ENCODE measurements around the gene PPP3R1.

The PPP3R1 gene

GRCh38 chr2:68294187-68294586 lies 41.9 kb upstream of the PPP3R1 start:
- H3K27ac ChIP-seq (ENCODE audit: low read depth, low read length, poor library complexity, severe bottlenecking): no peak overlapping the region
- H3K4me3 ChIP-seq (ENCODE audit: low read depth, low read length, poor library complexity, severe bottlenecking): no peak overlapping the region
- no peaks in the 10 kb centered on the region for H4K20me1 ChIP-seq (ENCODE audit: insufficient read depth, low read length)
- TF ChIP-seq CTCF (IDR thresholded peaks at IDR 0.05; ENCODE audit: low read length) (no peak), EZH2 (IDR thresholded peaks at IDR 0.05; ENCODE audit: borderline replicate concordance, low read length) (no peak)
- no peaks in the 10 kb centered on the region for H3K9me2 ChIP-seq (ENCODE audit: low read depth, low read length)
- H3K9ac ChIP-seq (ENCODE audit: low read length): no peak overlapping the region
- H2AFZ ChIP-seq (ENCODE audit: low read length): no peak overlapping the region
- no peaks in the 10 kb centered on the region for H3K36me3 ChIP-seq (ENCODE audit: insufficient read depth, low read length)
- H3K4me2 ChIP-seq (ENCODE audit: low read length): no peak overlapping the region
- H3K27me3 ChIP-seq (ENCODE audit: insufficient read depth, low read length): no peaks in the 10 kb centered on the region
- H3K79me2 ChIP-seq (ENCODE audit: insufficient read depth, low read length): no peaks in the 10 kb centered on the region
- peaks cover 7% of the 10 kb centered on the region for H3K4me1 ChIP-seq (ENCODE audit: insufficient read depth, low read length, severe bottlenecking)
- no peaks in the 10 kb centered on the region for H3F3A ChIP-seq (ENCODE audit: insufficient read depth, low read length)
- H3K9me3 ChIP-seq (ENCODE audit: low read length): no peaks in the 10 kb centered on the region

- H3K9me3 ChIP-seq (ENCODE audit: low read length): no peaks in the 10 kb centered on the region
- no peaks in the 10 kb centered on the region for H3K79me2 ChIP-seq (ENCODE audit: insufficient read depth, low read length)
- H3K4me1 ChIP-seq (ENCODE audit: insufficient read depth, low read length, severe bottlenecking): peaks cover 7% of the 10 kb centered on the region
- no peak overlapping the region for H3K27ac ChIP-seq (ENCODE audit: low read depth, low read length, poor library complexity, severe bottlenecking)
- no peak overlapping the region for H3K9ac ChIP-seq (ENCODE audit: low read length)
- no peaks in the 10 kb centered on the region for H3F3A ChIP-seq (ENCODE audit: insufficient read depth, low read length)
- no peaks in the 10 kb centered on the region for H3K9me2 ChIP-seq (ENCODE audit: low read depth, low read length)
- H3K4me3 ChIP-seq (ENCODE audit: low read depth, low read length, poor library complexity, severe bottlenecking): no peak overlapping the region
- no peak for TF ChIP-seq CTCF (IDR thresholded peaks at IDR 0.05; ENCODE audit: low read length)
- H4K20me1 ChIP-seq (ENCODE audit: insufficient read depth, low read length): no peaks in the 10 kb centered on the region
- H3K36me3 ChIP-seq (ENCODE audit: insufficient read depth, low read length): no peaks in the 10 kb centered on the region
- no peak overlapping the region for H3K4me2 ChIP-seq (ENCODE audit: low read length)
- H2AFZ ChIP-seq (ENCODE audit: low read length): no peak overlapping the region
- no peaks in the 10 kb centered on the region for H3K27me3 ChIP-seq (ENCODE audit: insufficient read depth, low read length)
Observed at GRCh38 chr2:68293755-68294154, 41.4 kb upstream of the PPP3R1 start.

GRCh38 chr2:68293024-68293423 lies 40.7 kb upstream of the PPP3R1 start:
- no peak overlapping the region for H3K27ac ChIP-seq (ENCODE audit: low read depth, low read length, poor library complexity, severe bottlenecking)
- no peaks in the 10 kb centered on the region for H3K36me3 ChIP-seq (ENCODE audit: insufficient read depth, low read length)
- H3K9me3 ChIP-seq (ENCODE audit: low read length): no peaks in the 10 kb centered on the region
- no peaks in the 10 kb centered on the region for H3F3A ChIP-seq (ENCODE audit: insufficient read depth, low read length)
- no peak for TF ChIP-seq EZH2 (IDR thresholded peaks at IDR 0.05; ENCODE audit: borderline replicate concordance, low read length)
- no peak for TF ChIP-seq CTCF (IDR thresholded peaks at IDR 0.05; ENCODE audit: low read length)
- H4K20me1 ChIP-seq (ENCODE audit: insufficient read depth, low read length): no peaks in the 10 kb centered on the region
- no peaks in the 10 kb centered on the region for H3K79me2 ChIP-seq (ENCODE audit: insufficient read depth, low read length)
- H3K9me2 ChIP-seq (ENCODE audit: low read depth, low read length): no peaks in the 10 kb centered on the region
- H2AFZ ChIP-seq (ENCODE audit: low read length): no peak overlapping the region
- H3K27me3 ChIP-seq (ENCODE audit: insufficient read depth, low read length): no peaks in the 10 kb centered on the region
- peaks cover 7% of the 10 kb centered on the region for H3K4me1 ChIP-seq (ENCODE audit: insufficient read depth, low read length, severe bottlenecking)
- no peak overlapping the region for H3K4me2 ChIP-seq (ENCODE audit: low read length)
- H3K9ac ChIP-seq (ENCODE audit: low read length): no peak overlapping the region
- no peak overlapping the region for H3K4me3 ChIP-seq (ENCODE audit: low read depth, low read length, poor library complexity, severe bottlenecking)

All from OCI-LY1 (cell line).